Right atrium auricular region (tissue), 2 donors: ENCODE measurements around the gene SLC10A6. TPM values are rescaled to one million over a fixed set of nuclear protein-coding genes. Genes with fewer than 3 reads are reported as not detected.

Source experiments
- DNase-seq: peaks from one replicate; pipeline ENCODE4 v3.0.0-alpha.2; 2019; ENCODE audit warnings: low spot score
- H3K27ac ChIP-seq, 2 donors: fragments of 200-600 bp; sonication (generic); 1 replicate in 1 of 2; 2 replicates in 1 of 2; pipeline ENCODE4 v1.5.1; 2016 to 2019
- H3K27me3 ChIP-seq, 2 donors: fragments of 200-600 bp; sonication (generic); one replicate each; pipeline versions ENCODE4 v1.5.1 to v1.6.0; 2017 to 2019
- H3K36me3 ChIP-seq: fragments of 200-600 bp; sonication (generic); one replicate; pipeline ENCODE4 v1.5.1; 2016
- H3K4me1 ChIP-seq, 2 donors: fragments of 200-600 bp; sonication (generic); one replicate each; pipeline versions ENCODE4 v1.5.1 to v1.6.0; 2017 to 2019
- H3K4me3 ChIP-seq, 2 donors: fragments of 200-600 bp; sonication (generic); 1 replicate in 1 of 2; 2 replicates in 1 of 2; pipeline ENCODE4 v1.5.1; 2017 to 2019; ENCODE audit warnings: mild to moderate bottlenecking in 1 of 2, moderate library complexity in 1 of 2
- H3K9me3 ChIP-seq, 2 donors: fragments of 200-600 bp; sonication (generic); one replicate each; pipeline ENCODE4 v1.5.1; 2019
- total RNA-seq, 2 donors: library from RNA; depleted of rRNA; stranded (reverse); fragments of >200 nt; gene quantifications; one replicate each; pipeline ENCODE4 v1.1.0, GENCODE V29; 2016
- TF ChIP-seq, protein P1 (sequence below), 2 donors: fragments of 200-600 bp; sonication (generic); IDR thresholded peaks; one replicate each; pipeline ENCODE4 v1.5.1; 2019; ENCODE audit warnings: antibody characterized with exemption in 2 of 2

SLC10A6 gene
- total RNA-seq, 2 donors from 2014 or later, result 1.3 to 1.7 TPM

DNA sequence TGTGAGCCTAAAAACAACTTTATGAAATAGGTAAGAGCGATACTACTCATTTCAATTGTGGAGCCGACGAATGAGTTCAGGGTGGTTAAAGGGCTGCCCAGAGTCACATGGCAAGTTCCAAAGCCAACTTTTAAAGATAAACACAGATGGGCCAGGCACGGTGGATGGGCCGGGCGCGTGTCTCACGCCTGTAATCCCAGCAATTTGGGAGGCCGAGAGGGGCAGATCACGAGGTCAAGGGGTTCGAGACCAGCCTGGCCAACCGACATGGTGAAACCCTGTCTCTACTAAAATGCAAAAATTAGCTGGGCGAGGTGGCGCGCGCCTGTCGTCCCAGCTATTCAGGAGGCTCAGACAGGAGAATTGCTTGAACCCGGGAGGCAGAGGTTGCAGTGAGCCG lies 44.0 kb upstream of the SLC10A6 start:
- H3K9me3 ChIP-seq, result no peaks in the 10 kb centered on the region
- peaks cover 0 to 13% of the 10 kb centered on the region in 2 donors for H3K4me1 ChIP-seq
- no peak overlapping the region for H3K27ac ChIP-seq
- TF ChIP-seq, protein P1, sequence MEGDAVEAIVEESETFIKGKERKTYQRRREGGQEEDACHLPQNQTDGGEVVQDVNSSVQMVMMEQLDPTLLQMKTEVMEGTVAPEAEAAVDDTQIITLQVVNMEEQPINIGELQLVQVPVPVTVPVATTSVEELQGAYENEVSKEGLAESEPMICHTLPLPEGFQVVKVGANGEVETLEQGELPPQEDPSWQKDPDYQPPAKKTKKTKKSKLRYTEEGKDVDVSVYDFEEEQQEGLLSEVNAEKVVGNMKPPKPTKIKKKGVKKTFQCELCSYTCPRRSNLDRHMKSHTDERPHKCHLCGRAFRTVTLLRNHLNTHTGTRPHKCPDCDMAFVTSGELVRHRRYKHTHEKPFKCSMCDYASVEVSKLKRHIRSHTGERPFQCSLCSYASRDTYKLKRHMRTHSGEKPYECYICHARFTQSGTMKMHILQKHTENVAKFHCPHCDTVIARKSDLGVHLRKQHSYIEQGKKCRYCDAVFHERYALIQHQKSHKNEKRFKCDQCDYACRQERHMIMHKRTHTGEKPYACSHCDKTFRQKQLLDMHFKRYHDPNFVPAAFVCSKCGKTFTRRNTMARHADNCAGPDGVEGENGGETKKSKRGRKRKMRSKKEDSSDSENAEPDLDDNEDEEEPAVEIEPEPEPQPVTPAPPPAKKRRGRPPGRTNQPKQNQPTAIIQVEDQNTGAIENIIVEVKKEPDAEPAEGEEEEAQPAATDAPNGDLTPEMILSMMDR (IDR thresholded peaks at IDR 0.05), result no peak
- no peaks in the 10 kb centered on the region for H3K27me3 ChIP-seq
- H3K36me3 ChIP-seq, result no peaks in the 10 kb centered on the region
- H3K4me3 ChIP-seq, result no peak overlapping the region
- no peak for DNase-seq

GRCh38 chr4:86892636-86892960 lies 43.4 kb upstream of the SLC10A6 start:
- Histone ChIP-seq H3K9me3 (no peaks in the 10 kb centered on the region), H3K27ac (peak overlapping the region; percentile 54 to 64), H3K27me3 (no peaks in the 10 kb centered on the region), H3K36me3 (no peaks in the 10 kb centered on the region), H3K4me1 (peaks cover 0 to 13% of the 10 kb centered on the region in 2 donors), H3K4me3 (peak overlapping the region; percentile 68 to 82)
- DNase-seq, result no peak
- TF ChIP-seq, protein P1 (IDR thresholded peaks at IDR 0.05), result no peak

GRCh38 chr4:86891762-86892635 lies 42.8 kb upstream of the SLC10A6 start, which contains the start of gene C4orf36:
Gene C4orf36, minus strand, starts transcription at chr4:86892422. Its CDS starts 902 bp downstream, at chr4:86891520.
- no peaks in the 10 kb centered on the region for H3K9me3 ChIP-seq
- no peaks in the 10 kb centered on the region for H3K27me3 ChIP-seq
- DNase-seq, result peak; percentile 67
- TF ChIP-seq, protein P1 (IDR thresholded peaks at IDR 0.05), result no peak
- H3K4me1 ChIP-seq, result peaks cover 0 to 13% of the 10 kb centered on the region in 2 donors
- peak within 1 kb of the TSS; percentile 54 to 64 for H3K27ac ChIP-seq
- peak within 1 kb of the TSS; percentile 68 to 82 for H3K4me3 ChIP-seq
- no peaks in the 10 kb centered on the region for H3K36me3 ChIP-seq

DNA sequence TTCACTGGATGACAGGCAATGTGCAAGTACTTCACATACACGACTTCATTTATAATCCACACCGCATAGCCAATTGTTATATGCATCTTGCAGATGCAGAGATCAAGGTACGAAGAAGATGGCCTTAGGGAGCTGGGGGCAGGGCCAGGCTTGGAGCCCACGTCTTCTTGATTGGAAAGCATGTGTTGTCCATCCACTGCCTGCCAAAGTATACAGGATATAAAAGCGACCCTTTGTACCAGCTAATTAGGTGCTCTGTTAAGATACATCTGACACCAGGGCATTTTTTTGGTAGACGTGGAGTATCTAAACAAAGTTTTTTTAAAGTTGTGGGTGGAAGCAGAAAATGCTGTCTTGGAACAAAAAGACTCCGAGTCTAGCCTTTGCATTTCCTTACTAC lies 41.6 kb upstream of the SLC10A6 start:
- no peaks in the 10 kb centered on the region for H3K27me3 ChIP-seq
- H3K27ac ChIP-seq, result no peak overlapping the region
- no peak for DNase-seq
- H3K9me3 ChIP-seq, result no peaks in the 10 kb centered on the region
- TF ChIP-seq, protein P1 (IDR thresholded peaks at IDR 0.05), result no peak
- H3K4me3 ChIP-seq, result no peak overlapping the region
- H3K4me1 ChIP-seq, result peaks cover 0 to 13% of the 10 kb centered on the region in 2 donors
- no peaks in the 10 kb centered on the region for H3K36me3 ChIP-seq

- H3K27me3 ChIP-seq, result no peaks in the 10 kb centered on the region
- H3K36me3 ChIP-seq, result no peaks in the 10 kb centered on the region
- H3K4me1 ChIP-seq, result no peaks in the 10 kb centered on the region
- TF ChIP-seq, protein P1 (IDR thresholded peaks at IDR 0.05), result no peak
- H3K9me3 ChIP-seq, result peaks cover 4 to 16% of the 10 kb centered on the region in 2 donors
- no peak for DNase-seq
- no peak overlapping the region for H3K27ac ChIP-seq
- H3K4me3 ChIP-seq, result no peak overlapping the region
Measured at GRCh38 chr4:86879641-86880040, 30.5 kb upstream of the SLC10A6 start.
